Transverse colon (tissue), 4 donors: ENCODE measurements around the gene CACNA1C.

Experiments
- CTCF ChIP-seq, 5 experiments: fragments of 200-600 bp in 3 of 5; fragments of 450-650 bp in 2 of 5; sonication (generic) in 3 of 5; IDR thresholded peaks; 1 replicate in 2 of 5; 2 replicates in 3 of 5; pipeline ENCODE4 v1.5.1; 2016 to 2017; ENCODE audit warnings: antibody characterized with exemption in 5 of 5, inconsistent platforms in 3 of 5, mild to moderate bottlenecking in 2 of 5, moderate library complexity in 1 of 5
- POLR2AphosphoS5 ChIP-seq, 3 donors: sonication (generic); formaldehyde crosslinking; IDR thresholded peaks; one replicate each; pipeline ENCODE4 v1.6.1; 2016; ENCODE audit warnings: antibody characterized with exemption in 3 of 3

GRCh38 chr12:2624543-2625288 is 571.9 kb downstream of the CACNA1C start:
- TF ChIP-seq CTCF (IDR thresholded peaks at IDR 0.05) (no peak), POLR2AphosphoS5 (IDR thresholded peaks at IDR 0.05) (no peak)
